GM12878 (cell line): ENCODE results near the gene L1CAM. TPM values are rescaled to one million over a fixed set of nuclear protein-coding genes. Genes with fewer than 3 reads are reported as not detected.

Experiments used
- ATAC-seq: fragments of 200-7000 bp; cut with Tn5 transposase; 3 replicates; pipeline ENCODE4 v1.9.1; 2020; ENCODE audit warnings: mild to moderate bottlenecking, moderate library complexity
- BruUV-seq: library from RNA; stranded (reverse); fragments of 400-500 nt; replicated peaks from 2 replicates; lab custom pipeline; 2021; lab: Mats Ljungman, UMichigan
- CTCF ChIA-PET: fragments of 300-600 bp; sonication (Branson Sonifier 250); formaldehyde crosslinking; extraction: SDS; loops from one replicate; lab custom pipeline; 2021; ENCODE audit warnings: inconsistent platforms; lab: Yijun Ruan, JAX
- POLR2A ChIA-PET: fragments of 350-600 bp; formaldehyde crosslinking; extraction: SDS; loops from one replicate; lab custom pipeline; 2021; ENCODE audit warnings: inconsistent platforms; lab: Charles Lee
- RAD21 ChIA-PET: fragments of 300-600 bp; sonication (Branson Sonifier 250); formaldehyde crosslinking; loops from one replicate; lab custom pipeline; 2023; ENCODE audit warnings: antibody characterized with exemption; ENCODE audit not compliant: unreplicated experiment; lab: Charles Lee
- SMC1A ChIA-PET: fragments of 300-600 bp; sonication (Branson Sonifier 250); formaldehyde crosslinking; loops from one replicate; lab custom pipeline; 2023; ENCODE audit not compliant: unreplicated experiment, uncharacterized antibody; lab: Charles Lee
- DNase-seq: peaks from one replicate; pipeline ENCODE4 v3.0.0-alpha.2; 2011; ENCODE audit warnings: low read depth, low spot score
- FAIRE-seq: peaks from 3 replicates; lab custom pipeline; 2011; peaks lifted over from hg19 to GRCh38; lab: Jason Lieb, UNC
- H2AFZ ChIP-seq: 2 replicates; pipeline ENCODE4 v1.6.0; 2011; ENCODE audit warnings: low read depth, low read length, control low read depth; ENCODE audit not compliant: control insufficient read depth
- H3K27ac ChIP-seq: 2 replicates; pipeline ENCODE4 v1.5.1; 2011; ENCODE audit warnings: control low read depth; ENCODE audit not compliant: control insufficient read depth, insufficient read depth
- H3K27me3 ChIP-seq, 2 experiments: replicated peaks in 1 of 2; 2 replicates each; pipeline versions ENCODE4 v1.6.0 to v1.6.1; 2011; ENCODE audit warnings: low read length in 1 of 2; ENCODE audit not compliant: control insufficient read depth in 2 of 2, insufficient read depth in 2 of 2
- H3K36me3 ChIP-seq, 2 experiments: 2 replicates each; pipeline ENCODE4 v1.5.1; 2011; ENCODE audit warnings: low read length in 1 of 2; ENCODE audit not compliant: control insufficient read depth in 2 of 2, insufficient read depth in 2 of 2
- H3K4me1 ChIP-seq: 2 replicates; pipeline ENCODE4 v1.6.1; 2011; ENCODE audit warnings: mild to moderate bottlenecking, low read length, moderate library complexity, mixed read lengths; ENCODE audit not compliant: control insufficient read depth, insufficient read depth
- H3K4me2 ChIP-seq: 2 replicates; pipeline ENCODE4 v1.6.0; 2011; ENCODE audit warnings: control low read depth; ENCODE audit not compliant: control insufficient read depth, insufficient read depth
- H3K4me3 ChIP-seq: fragments of 200-600 bp; sonication (generic); 2 replicates; pipeline ENCODE4 v1.5.1; 2016
- H3K79me2 ChIP-seq: 2 replicates; pipeline ENCODE4 v1.6.0; 2011; ENCODE audit warnings: low read length; ENCODE audit not compliant: control insufficient read depth, insufficient read depth
- H3K9ac ChIP-seq: 2 replicates; pipeline ENCODE4 v1.8.0; 2011; ENCODE audit warnings: low read length, control low read depth, mixed read lengths; ENCODE audit not compliant: control insufficient read depth, insufficient read depth
- H3K9me3 ChIP-seq: replicated peaks from 3 replicates; pipeline ENCODE4 v1.5.1; 2011; ENCODE audit warnings: mild to moderate bottlenecking, low read length; ENCODE audit not compliant: control insufficient read depth, insufficient read depth
- H4K20me1 ChIP-seq: 2 replicates; pipeline ENCODE4 v1.6.0; 2011; ENCODE audit not compliant: control insufficient read depth, insufficient read depth
- BCL3 ChIP-seq: IDR thresholded peaks from 2 replicates; pipeline ENCODE4 v1.6.1; 2011; ENCODE audit warnings: borderline replicate concordance, low read depth, mild to moderate bottlenecking, moderate library complexity, low read length; ENCODE audit not compliant: insufficient read depth, poor library complexity, severe bottlenecking
- BMI1 ChIP-seq: fragments of 450-650 bp; IDR thresholded peaks from 2 replicates; pipeline ENCODE4 v1.6.1; 2016; ENCODE audit warnings: mild to moderate bottlenecking, moderate library complexity, borderline replicate concordance
- BRCA1 ChIP-seq: IDR thresholded peaks from 2 replicates; pipeline ENCODE4 v1.6.1; 2011; ENCODE audit warnings: low read depth, low read length, improper control_type of control experiment
- E4F1 ChIP-seq: fragments of 450-650 bp; IDR thresholded peaks from 2 replicates; pipeline ENCODE4 v1.6.1; 2018; ENCODE audit warnings: borderline replicate concordance, mild to moderate bottlenecking; ENCODE audit not compliant: partially characterized antibody
- NR2C2 ChIP-seq: IDR thresholded peaks from 2 replicates; pipeline ENCODE4 v1.6.1; 2011; ENCODE audit warnings: borderline replicate concordance, low read depth; ENCODE audit not compliant: control insufficient read depth, insufficient read length
- ZBTB40 ChIP-seq: fragments of 450-650 bp; IDR thresholded peaks from 2 replicates; pipeline ENCODE4 v1.6.1; 2016; ENCODE audit warnings: mild to moderate bottlenecking, moderate library complexity, borderline replicate concordance
- WGBS: methylation state at CpG from one replicate; pipeline ENCODE4 v1.1.6; 2016; ENCODE audit warnings: low lambda C conversion rate; ENCODE audit not compliant: insufficient replicate concordance, insufficient coverage; ENCODE audit errors: missing lambda C conversion rate; 5-methylcytosine and 5-hydroxymethylcytosine counted together
- in situ Hi-C: fragments of 300-500 bp; cut with MboI; formaldehyde crosslinking; loops from 9 replicates; pipeline ENCODE4 v1.14.3; 2018; ENCODE audit warnings: mixed read lengths
- intact Hi-C: fragments of 100-400 bp; cut with micrococcal nuclease; formaldehyde crosslinking; loops from one replicate; pipeline ENCODE4 v1.14.2; 2022; ENCODE audit not compliant: unreplicated experiment
- polyA plus RNA-seq, 11 experiments: library from polyadenylated mRNA; depleted of rRNA in 4 of 11; unstranded in 6 of 11; stranded (reverse) in 5 of 11; fragments of >200 nt; fragmentation: Nextera tagmentation in 4 of 11; fragmentation: Illumina TruSeq in 1 of 11; extraction: Ambion mirVana in 4 of 11; extraction: Trizol in 1 of 11; gene quantifications; 1 replicate in 1 of 11; 2 replicates in 10 of 11; pipeline versions ENCODE4 v1.2.1 to v1.2.3, GENCODE V29; 2011 to 2016; ENCODE audit warnings: inconsistent platforms in 2 of 11, missing spikeins in 2 of 11, low read depth in 1 of 11
- total RNA-seq, 4 experiments: library from RNA; depleted of rRNA in 3 of 4; stranded (reverse); fragments of >200 nt in 3 of 4; fragmentation: Illumina TruSeq in 1 of 4; extraction: Trizol in 1 of 4; gene quantifications; 2 replicates each; pipeline versions ENCODE4 v1.2.1 to v1.2.3, GENCODE V29; 2013 to 2021
- TF ChIP-seq, protein P1 (sequence below): fragments of 450-650 bp; IDR thresholded peaks from 2 replicates; pipeline ENCODE4 v1.6.1; 2017; ENCODE audit warnings: mild to moderate bottlenecking

L1CAM gene
- total and polyA plus RNA-seq, 10 of the 15 experiments (the other 5 are each of a cell fraction or from before 2014, with no cell fraction given), result 0.01 to 0.64 (median 0.09) TPM; not detected in 5

DNA sequence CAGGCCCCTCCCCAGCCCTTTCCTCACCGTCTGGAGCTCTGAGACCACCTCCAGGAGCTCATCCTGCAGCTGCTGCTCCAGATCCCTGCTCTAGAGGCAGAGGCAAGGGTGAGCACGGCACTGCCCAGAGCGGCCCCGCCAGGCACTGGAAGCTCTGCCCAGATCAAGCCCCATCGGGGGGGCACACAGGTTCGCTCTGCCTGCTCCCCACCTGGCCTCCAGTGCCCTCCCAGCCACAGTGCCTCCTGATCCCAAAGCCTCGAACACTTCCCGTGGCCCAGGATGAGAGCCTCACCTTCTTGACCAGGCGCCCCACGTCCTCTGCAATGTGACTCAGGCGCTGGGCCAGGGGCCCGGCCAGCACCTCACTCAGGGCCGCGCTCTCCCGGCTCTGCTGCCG is 35.1 kb upstream of the L1CAM start:
- H3K27me3 ChIP-seq, result 0 out of 4 replicates have a peak, but pooled peaks cover 0 to 1% of the 10 kb centered on the region in 2 experiments
- H4K20me1 ChIP-seq, result no peaks in the 10 kb centered on the region
- WGBS, result 82% methylated on average over 12 of the region's 16 CpGs
- no peak overlapping the region for H3K4me3 ChIP-seq
- no peak overlapping the region for H2AFZ ChIP-seq
- H3K36me3 ChIP-seq, result peaks cover 0 to 3% of the 10 kb centered on the region in 2 experiments; a peak in 1 of 4 replicates
- ChIA-PET POLR2A (no interaction called here), RAD21 (no interaction called here), CTCF (interaction anchor here (1.8 kb wide), 1 partner anchor 26 kb away, joined by 3 read pairs; no protein-coding TSS in a partner anchor), SMC1A (no interaction called here)
- peaks cover 32% of the 10 kb centered on the region for H3K79me2 ChIP-seq
- H3K27ac ChIP-seq, result no peak overlapping the region
- H3K9ac ChIP-seq, result no peak overlapping the region
- ATAC-seq, result no peak
- in situ Hi-C loops (loop anchor here (10.0 kb wide), 1 partner anchor 64 kb away; no protein-coding TSS in a partner anchor), intact Hi-C loops (no loop called here)
- no peak overlapping the region for H3K4me2 ChIP-seq
- no peak for TF ChIP-seq BCL3
- TF ChIP-seq, protein P1, sequence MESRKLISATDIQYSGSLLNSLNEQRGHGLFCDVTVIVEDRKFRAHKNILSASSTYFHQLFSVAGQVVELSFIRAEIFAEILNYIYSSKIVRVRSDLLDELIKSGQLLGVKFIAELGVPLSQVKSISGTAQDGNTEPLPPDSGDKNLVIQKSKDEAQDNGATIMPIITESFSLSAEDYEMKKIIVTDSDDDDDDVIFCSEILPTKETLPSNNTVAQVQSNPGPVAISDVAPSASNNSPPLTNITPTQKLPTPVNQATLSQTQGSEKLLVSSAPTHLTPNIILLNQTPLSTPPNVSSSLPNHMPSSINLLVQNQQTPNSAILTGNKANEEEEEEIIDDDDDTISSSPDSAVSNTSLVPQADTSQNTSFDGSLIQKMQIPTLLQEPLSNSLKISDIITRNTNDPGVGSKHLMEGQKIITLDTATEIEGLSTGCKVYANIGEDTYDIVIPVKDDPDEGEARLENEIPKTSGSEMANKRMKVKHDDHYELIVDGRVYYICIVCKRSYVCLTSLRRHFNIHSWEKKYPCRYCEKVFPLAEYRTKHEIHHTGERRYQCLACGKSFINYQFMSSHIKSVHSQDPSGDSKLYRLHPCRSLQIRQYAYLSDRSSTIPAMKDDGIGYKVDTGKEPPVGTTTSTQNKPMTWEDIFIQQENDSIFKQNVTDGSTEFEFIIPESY, result no peak
- no peak for TF ChIP-seq BRCA1
- TF ChIP-seq ZBTB40, result no peak
- no peak for TF ChIP-seq E4F1
- TF ChIP-seq NR2C2, result no peak
- TF ChIP-seq BMI1, result no peak
- H3K4me1 ChIP-seq, result peaks cover 9% of the 10 kb centered on the region; the same call in 1 of the 2 replicates
- no peaks in the 10 kb centered on the region for H3K9me3 ChIP-seq
- no TSS peak for BruUV-seq
- DNase-seq, result no peak
- FAIRE-seq, result no peak
